ENCODE results near the gene TMSB10. TPM values are rescaled to one million over a fixed set of nuclear protein-coding genes. Genes with fewer than 3 reads are reported as not detected.

Gene TMSB10
- total RNA-seq, 1 experiment from 2014 or later, result 2,488 TPM

DNA sequence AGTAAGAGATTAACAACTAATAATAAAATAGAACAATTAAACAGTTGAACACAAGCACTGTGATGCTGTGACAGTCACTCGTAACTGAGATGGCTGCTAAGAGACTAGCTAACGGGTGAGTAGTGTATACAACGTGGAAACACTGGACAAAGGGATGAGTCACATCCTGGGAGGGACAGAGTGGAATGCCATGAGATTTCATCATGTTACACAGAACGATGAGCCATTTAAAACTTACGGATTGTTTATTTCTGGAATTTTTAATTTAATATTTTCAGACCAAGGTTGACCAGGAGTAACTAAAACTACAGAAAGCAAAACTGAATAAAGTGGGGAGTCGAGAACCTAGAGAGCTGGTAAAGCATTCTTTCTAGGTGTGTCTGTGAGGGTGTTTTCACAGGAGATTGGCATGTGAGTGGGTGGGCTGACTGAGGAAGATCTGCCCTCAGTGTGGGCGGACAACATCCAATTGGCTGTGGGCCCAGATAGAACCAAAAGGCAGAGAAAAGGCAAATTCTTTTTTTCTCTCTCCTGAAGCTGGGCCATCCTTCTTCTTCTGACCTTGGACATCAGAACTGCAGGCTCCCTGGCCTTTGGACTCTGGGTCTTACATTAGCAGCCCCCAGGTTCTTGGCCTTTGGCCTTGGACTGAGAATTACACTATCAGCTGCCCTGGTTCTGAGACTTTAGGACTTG is 14.6 kb downstream of the TMSB10 start:
- H3K9me3 ChIP-seq (ENCODE audit: low read depth, low read length, poor library complexity, severe bottlenecking), result no peaks in the 10 kb centered on the region
- H3K4me3 ChIP-seq (ENCODE audit: low read depth, low read length, poor library complexity, severe bottlenecking), result peak overlapping the region; percentile 26
- H3K36me3 ChIP-seq (ENCODE audit: insufficient read depth, low read length, poor library complexity, severe bottlenecking), result no peaks in the 10 kb centered on the region
- no peaks in the 10 kb centered on the region for H3K27me3 ChIP-seq (replicated peaks; ENCODE audit: insufficient read depth, low read depth, low read length, poor library complexity)
- ChIA-PET CTCF (interaction anchor here (0.5 kb wide), 1 partner anchor 95 kb away, joined by 16 read pairs; no protein-coding TSS in a partner anchor), POLR2A (ENCODE audit: low non-redundant PET) (interaction anchor here (0.6 to 1.0 kb wide), 3 partner anchors 13 to 153 kb away, joined by 5 to 7 read pairs (median 6); partner anchors contain the start of gene TMSB10)
- DNase-seq (ENCODE audit: low spot score), result peak; percentile 94
- intact Hi-C loops (cut with micrococcal nuclease; ENCODE audit: unreplicated experiment), result no loop called here
- TSS peak; percentile 91 for BruUV-seq (replicated peaks)
- peaks cover 24% of the 10 kb centered on the region for H3K4me1 ChIP-seq (ENCODE audit: insufficient read depth, low read length, poor library complexity, severe bottlenecking)
- H3K27ac ChIP-seq (ENCODE audit: low read depth, low read length, poor library complexity, severe bottlenecking), result peak overlapping the region; percentile 93
- TF ChIP-seq CTCF (conservative IDR thresholded peaks at IDR 0.05; ENCODE audit: low read depth, low read length), result no peak
- TF ChIP-seq EZH2 (IDR thresholded peaks at IDR 0.05; ENCODE audit: borderline replicate concordance, low read depth, low read length, poor library complexity, severe bottlenecking), result no peak

DNA sequence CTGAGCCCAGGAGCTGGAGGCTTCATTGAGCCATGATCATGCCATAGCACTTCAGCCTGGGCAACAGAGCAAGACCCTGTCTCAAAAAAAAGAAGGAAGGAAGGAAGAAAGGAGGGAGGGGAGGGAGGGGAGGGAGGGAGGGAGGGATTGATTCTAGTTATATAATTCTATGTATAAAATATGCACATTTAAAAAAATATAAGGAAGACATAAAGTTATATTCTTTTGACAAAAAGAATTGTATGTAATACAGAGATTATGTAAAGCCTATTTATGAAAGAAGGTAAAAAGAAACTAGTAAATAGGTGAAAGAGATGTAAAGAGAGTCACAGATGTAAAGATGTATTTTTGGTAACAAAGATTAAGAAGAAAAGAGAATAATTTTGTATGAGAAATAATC is 17.6 kb downstream of the TMSB10 start:
- Histone ChIP-seq H3K4me1 (ENCODE audit: insufficient read depth, low read length, poor library complexity, severe bottlenecking) (peaks cover 34% of the 10 kb centered on the region), H3K27me3 (replicated peaks; ENCODE audit: insufficient read depth, low read depth, low read length, poor library complexity) (no peaks in the 10 kb centered on the region), H3K4me3 (ENCODE audit: low read depth, low read length, poor library complexity, severe bottlenecking) (no peak overlapping the region), H3K27ac (ENCODE audit: low read depth, low read length, poor library complexity, severe bottlenecking) (no peak overlapping the region), H3K9me3 (ENCODE audit: low read depth, low read length, poor library complexity, severe bottlenecking) (no peaks in the 10 kb centered on the region), H3K36me3 (ENCODE audit: insufficient read depth, low read length, poor library complexity, severe bottlenecking) (no peaks in the 10 kb centered on the region)
- no peak for DNase-seq (ENCODE audit: low spot score)
- CTCF ChIA-PET, result no interaction called here
- POLR2A ChIA-PET (ENCODE audit: low non-redundant PET), result no interaction called here
- TF ChIP-seq EZH2 (IDR thresholded peaks at IDR 0.05; ENCODE audit: borderline replicate concordance, low read depth, low read length, poor library complexity, severe bottlenecking), result no peak
- TF ChIP-seq CTCF (conservative IDR thresholded peaks at IDR 0.05; ENCODE audit: low read depth, low read length), result no peak
- intact Hi-C loops (cut with micrococcal nuclease; ENCODE audit: unreplicated experiment), result no loop called here
- no TSS peak for BruUV-seq (replicated peaks)

DNA sequence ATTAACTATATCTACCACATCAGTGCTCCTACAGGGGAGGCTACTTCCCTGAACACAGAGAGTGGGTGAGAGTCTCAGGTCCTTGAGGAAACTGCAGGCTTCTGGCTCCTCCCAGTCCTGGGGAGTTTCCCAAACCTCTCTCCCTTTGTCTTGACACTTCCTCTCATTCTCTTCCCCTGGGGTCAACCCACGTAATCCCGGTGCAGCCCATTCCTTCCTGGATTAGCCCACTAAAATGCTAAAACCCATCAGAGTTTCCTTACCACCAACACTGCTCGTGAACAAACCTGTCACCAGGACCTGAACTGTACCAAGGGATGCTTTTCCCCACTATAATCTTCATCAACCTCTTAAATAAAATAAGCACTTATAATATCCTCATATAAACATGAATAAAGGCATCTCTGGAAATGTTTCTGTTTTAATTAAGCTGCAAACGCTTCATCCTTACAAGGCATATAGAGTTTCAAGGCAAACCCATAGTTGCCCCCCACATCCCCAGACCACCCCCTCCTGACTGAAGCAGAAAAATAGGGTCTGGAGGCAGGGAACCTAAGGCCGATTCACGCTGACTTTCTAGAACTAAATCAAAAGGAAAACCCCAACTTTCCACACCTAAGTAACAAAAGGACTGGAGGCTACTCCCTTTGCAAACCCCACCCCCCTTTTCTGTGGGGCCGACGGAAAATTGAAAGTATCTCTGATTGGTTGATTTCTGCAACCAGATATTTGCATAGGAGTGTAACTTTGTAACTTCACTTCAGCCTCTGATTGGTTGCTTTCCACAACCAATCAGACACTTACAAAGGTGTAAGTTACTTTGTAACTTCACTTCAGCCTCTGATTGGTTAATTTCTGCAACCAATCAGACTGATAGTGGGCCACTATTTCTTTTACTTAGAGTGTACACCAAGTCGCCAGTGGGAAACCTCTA is 19.0 kb downstream of the TMSB10 start:
- Histone ChIP-seq H3K4me3 (ENCODE audit: low read depth, low read length, poor library complexity, severe bottlenecking) (peak overlapping the region; percentile 34), H3K36me3 (ENCODE audit: insufficient read depth, low read length, poor library complexity, severe bottlenecking) (no peaks in the 10 kb centered on the region), H3K4me1 (ENCODE audit: insufficient read depth, low read length, poor library complexity, severe bottlenecking) (peaks cover 31% of the 10 kb centered on the region), H3K27me3 (replicated peaks; ENCODE audit: insufficient read depth, low read depth, low read length, poor library complexity) (no peaks in the 10 kb centered on the region), H3K27ac (ENCODE audit: low read depth, low read length, poor library complexity, severe bottlenecking) (peak overlapping the region; percentile 70), H3K9me3 (ENCODE audit: low read depth, low read length, poor library complexity, severe bottlenecking) (no peaks in the 10 kb centered on the region)
- TF ChIP-seq EZH2 (IDR thresholded peaks at IDR 0.05; ENCODE audit: borderline replicate concordance, low read depth, low read length, poor library complexity, severe bottlenecking), result no peak
- no peak for TF ChIP-seq CTCF (conservative IDR thresholded peaks at IDR 0.05; ENCODE audit: low read depth, low read length)
- ChIA-PET CTCF (interaction anchor here (0.5 kb wide), 1 partner anchor 18 kb away, joined by 4 read pairs; no protein-coding TSS in a partner anchor), POLR2A (ENCODE audit: low non-redundant PET) (no interaction called here)
- peak; percentile 94 for DNase-seq (ENCODE audit: low spot score)
- intact Hi-C loops (cut with micrococcal nuclease; ENCODE audit: unreplicated experiment), result loop anchor here (1.0 to 5.0 kb wide), 4 partner anchors 20 to 427 kb away; partner anchors contain the start of genes TCF7L1 and TMSB10
- TSS peak; percentile 90 for BruUV-seq (replicated peaks)

Data from A673 (cell line).